Uterus (tissue), 2 donors: Measurements from ENCODE around the gene RBM12.

Source experiments
- POLR2A ChIP-seq, 2 donors: fragments of 450-650 bp; IDR thresholded peaks; one replicate each; pipeline ENCODE4 v1.6.1; 2016; ENCODE audit warnings: antibody characterized with exemption in 2 of 2, mild to moderate bottlenecking in 1 of 2, moderate library complexity in 1 of 2
- TF ChIP-seq, protein P1 (sequence below), 4 experiments: fragments of 200-600 bp in 2 of 4; fragments of 450-650 bp in 2 of 4; sonication (generic) in 2 of 4; IDR thresholded peaks; one replicate each; pipeline ENCODE4 v1.5.1; 2016 to 2019; ENCODE audit warnings: antibody characterized with exemption in 4 of 4, mild to moderate bottlenecking in 2 of 4, moderate library complexity in 1 of 4

DNA sequence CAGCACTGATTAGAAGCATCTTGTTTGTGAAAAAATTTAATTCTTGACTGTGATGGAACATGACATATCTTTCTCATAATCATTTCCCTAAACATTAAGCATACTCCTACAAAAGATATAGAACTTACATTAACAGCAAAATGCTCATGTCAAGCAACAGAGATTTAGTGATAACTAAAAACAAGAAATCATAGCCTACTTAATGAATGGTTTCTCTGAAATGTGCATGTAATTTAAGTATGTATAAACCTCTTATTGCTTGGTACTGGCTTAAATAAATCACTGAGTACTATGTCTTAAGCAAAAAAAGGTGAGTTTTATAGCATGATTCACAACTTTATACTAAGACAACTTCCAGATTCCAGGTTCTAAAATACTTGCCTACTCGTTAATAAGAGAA lies 43.8 kb upstream of the RBM12 start:
- TF ChIP-seq, protein P1, sequence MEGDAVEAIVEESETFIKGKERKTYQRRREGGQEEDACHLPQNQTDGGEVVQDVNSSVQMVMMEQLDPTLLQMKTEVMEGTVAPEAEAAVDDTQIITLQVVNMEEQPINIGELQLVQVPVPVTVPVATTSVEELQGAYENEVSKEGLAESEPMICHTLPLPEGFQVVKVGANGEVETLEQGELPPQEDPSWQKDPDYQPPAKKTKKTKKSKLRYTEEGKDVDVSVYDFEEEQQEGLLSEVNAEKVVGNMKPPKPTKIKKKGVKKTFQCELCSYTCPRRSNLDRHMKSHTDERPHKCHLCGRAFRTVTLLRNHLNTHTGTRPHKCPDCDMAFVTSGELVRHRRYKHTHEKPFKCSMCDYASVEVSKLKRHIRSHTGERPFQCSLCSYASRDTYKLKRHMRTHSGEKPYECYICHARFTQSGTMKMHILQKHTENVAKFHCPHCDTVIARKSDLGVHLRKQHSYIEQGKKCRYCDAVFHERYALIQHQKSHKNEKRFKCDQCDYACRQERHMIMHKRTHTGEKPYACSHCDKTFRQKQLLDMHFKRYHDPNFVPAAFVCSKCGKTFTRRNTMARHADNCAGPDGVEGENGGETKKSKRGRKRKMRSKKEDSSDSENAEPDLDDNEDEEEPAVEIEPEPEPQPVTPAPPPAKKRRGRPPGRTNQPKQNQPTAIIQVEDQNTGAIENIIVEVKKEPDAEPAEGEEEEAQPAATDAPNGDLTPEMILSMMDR (IDR thresholded peaks at IDR 0.05) = no peak
- TF ChIP-seq POLR2A (IDR thresholded peaks at IDR 0.05) = no peak
